HFFc6 (cell line): ENCODE results near the gene TREM1. TPM values are rescaled to one million over a fixed set of nuclear protein-coding genes. Genes with fewer than 3 reads are reported as not detected.

Experiments
- DNase-seq: peaks from one replicate; pipeline ENCODE4 v3.0.0-alpha.2; 2018
- H3K27ac Mint-ChIP-seq: 2 replicates; pipeline ENCODE4 v1.8.0; 2020; ENCODE audit warnings: mild to moderate bottlenecking, mixed read lengths
- H3K27me3 Mint-ChIP-seq: 2 replicates; pipeline ENCODE4 v1.8.0; 2021; ENCODE audit warnings: mild to moderate bottlenecking, moderate library complexity, mixed read lengths; ENCODE audit not compliant: insufficient read depth
- H3K36me3 Mint-ChIP-seq: 2 replicates; pipeline ENCODE4 v1.8.0; 2021; ENCODE audit warnings: low read depth, mixed read lengths
- H3K4me1 Mint-ChIP-seq: 2 replicates; pipeline ENCODE4 v1.8.0; 2020; ENCODE audit warnings: low read depth, mixed read lengths
- H3K4me3 Mint-ChIP-seq: 2 replicates; pipeline ENCODE4 v1.8.0; 2020; ENCODE audit warnings: mild to moderate bottlenecking, moderate library complexity, mixed read lengths
- H3K9me3 Mint-ChIP-seq: 2 replicates; pipeline ENCODE4 v1.8.0; 2020; ENCODE audit warnings: mild to moderate bottlenecking, mixed read lengths
- CTCF ChIP-seq: fragments of 200-600 bp; sonication (generic); IDR thresholded peaks from 2 replicates; pipeline ENCODE4 v1.5.0; 2021; ENCODE audit warnings: antibody characterized with exemption, mild to moderate bottlenecking
- long read RNA-seq: library from polyadenylated mRNA; unstranded; transcript quantifications from one replicate; pipeline ENCODE4 v2.0.0, GENCODE V29; 2019
- total RNA-seq, 6 experiments: library from RNA; stranded (reverse); fragmentation: NEBNext Ultra II Directional; extraction: Animal tissue kit (Norgen Biotek cat#: 25700); gene quantifications; 2 replicates in 1 of 6; 3 replicates in 5 of 6; pipeline ENCODE4 v1.2.3, GENCODE V29; 2021

Gene TREM1
- total RNA-seq = under 1 TPM in 1 of 6 experiments, not detected in 5; 0.09 TPM
- long read RNA-seq = 0 reads

- TF ChIP-seq CTCF = no peak
- H3K27ac Mint-ChIP-seq = no peak within 1 kb of the TSS; the same call in 1 of the 2 replicates
- no peak within 1 kb of the TSS for H3K4me3 Mint-ChIP-seq
- no peaks in the 10 kb centered on the region for H3K36me3 Mint-ChIP-seq
- peaks cover 19% of the 10 kb centered on the region for H3K27me3 Mint-ChIP-seq
- DNase-seq = peak; percentile 64
- peaks cover 7% of the 10 kb centered on the region for H3K4me1 Mint-ChIP-seq
- H3K9me3 Mint-ChIP-seq = no peaks in the 10 kb centered on the region
Observed at GRCh38 chr6:41286544-41287346, at the start of gene TREM1. TREM1 (minus strand) TSS chr6:41286682; CDS start chr6:41286655, 27 bp downstream.

GRCh38 chr6:41335943-41336342 is 49.5 kb upstream of the TREM1 start:
- no peak overlapping the region for H3K27ac Mint-ChIP-seq
- TF ChIP-seq CTCF = no peak
- H3K36me3 Mint-ChIP-seq = no peaks in the 10 kb centered on the region
- H3K4me3 Mint-ChIP-seq = no peak overlapping the region
- no peak for DNase-seq
- no peaks in the 10 kb centered on the region for H3K9me3 Mint-ChIP-seq
- peaks cover 41% of the 10 kb centered on the region for H3K27me3 Mint-ChIP-seq
- H3K4me1 Mint-ChIP-seq = no peaks in the 10 kb centered on the region

- Mint-ChIP-seq H3K4me1 (no peaks in the 10 kb centered on the region), H3K4me3 (no peak within 1 kb of the TSS), H3K27ac (no peak within 1 kb of the TSS), H3K9me3 (no peaks in the 10 kb centered on the region), H3K27me3 (peaks cover 42% of the 10 kb centered on the region), H3K36me3 (no peaks in the 10 kb centered on the region)
- DNase-seq = no peak
- no peak for TF ChIP-seq CTCF
Observed at GRCh38 chr6:41335296-41335695, 48.8 kb upstream of the TREM1 start, which contains the start of gene NCR2. NCR2 (plus strand) TSS chr6:41335608; CDS start chr6:41335877, 269 bp downstream.

- H3K27ac Mint-ChIP-seq = no peak overlapping the region
- no peak for DNase-seq
- peaks cover 47% of the 10 kb centered on the region for H3K27me3 Mint-ChIP-seq
- H3K4me3 Mint-ChIP-seq = no peak overlapping the region
- no peaks in the 10 kb centered on the region for H3K36me3 Mint-ChIP-seq
- H3K9me3 Mint-ChIP-seq = no peaks in the 10 kb centered on the region
- no peaks in the 10 kb centered on the region for H3K4me1 Mint-ChIP-seq
- TF ChIP-seq CTCF = peak; percentile 35; the same call in 1 of the 2 replicates
Observed at GRCh38 chr6:41334482-41335040, 48.1 kb upstream of the TREM1 start.

- Mint-ChIP-seq H3K36me3 (no peaks in the 10 kb centered on the region), H3K4me1 (no peaks in the 10 kb centered on the region), H3K4me3 (no peak overlapping the region), H3K27me3 (peaks cover 56% of the 10 kb centered on the region), H3K27ac (no peak overlapping the region), H3K9me3 (no peaks in the 10 kb centered on the region)
- DNase-seq = no peak
- TF ChIP-seq CTCF = no peak
Observed at GRCh38 chr6:41332842-41333736, 46.6 kb upstream of the TREM1 start.
